SU-DHL-6 (cell line): Measurements from ENCODE around the gene NPIPA8.
"Not testable (repeated sequence)": the region's sequence is repeated elsewhere in the genome, so short reads cannot be mapped to it uniquely, and the experiment has no call there.

Source experiments
- H2AFZ ChIP-seq: fragments of 200-600 bp; sonication (generic); 2 replicates; pipeline ENCODE4 v1.6.1; 2014; ENCODE audit warnings: low read depth, mild to moderate bottlenecking, moderate library complexity, mixed read lengths, antibody characterized with exemption, low read length; ENCODE audit not compliant: severe bottlenecking
- H3F3A ChIP-seq: fragments of 200-600 bp; shearing (Covaris generic); 2 replicates; pipeline ENCODE4 v1.6.0; 2016; ENCODE audit warnings: antibody characterized with exemption, mild to moderate bottlenecking; ENCODE audit not compliant: insufficient read depth
- H3K27ac ChIP-seq: fragments of 200-600 bp; sonication (generic); 2 replicates; pipeline ENCODE4 v1.5.1; 2016; ENCODE audit warnings: low read depth, mild to moderate bottlenecking, low read length, moderate library complexity, mixed read lengths
- H3K27me3 ChIP-seq: fragments of 200-600 bp; sonication (generic), shearing (Covaris generic); 2 replicates; pipeline ENCODE4 v1.6.0; 2014; ENCODE audit warnings: mild to moderate bottlenecking, low read length
- H3K36me3 ChIP-seq: fragments of 200-600 bp; sonication (generic); 2 replicates; pipeline ENCODE4 v1.6.1; 2014; ENCODE audit warnings: mild to moderate bottlenecking, low read length, mixed read lengths
- H3K4me2 ChIP-seq: fragments of 300-600, 200-600 bp; shearing (Covaris generic), sonication (generic); 2 replicates; pipeline ENCODE4 v1.6.0; 2014; ENCODE audit warnings: low read length, low read depth, mild to moderate bottlenecking; ENCODE audit not compliant: poor library complexity, severe bottlenecking
- H3K4me3 ChIP-seq: fragments of 200-600 bp; sonication (generic); 2 replicates; pipeline ENCODE4 v1.5.1; 2014; ENCODE audit warnings: antibody characterized with exemption, low read length, mild to moderate bottlenecking, mixed read lengths; ENCODE audit not compliant: insufficient read depth, poor library complexity, severe bottlenecking
- H3K79me2 ChIP-seq: fragments of 200-600 bp; sonication (generic); 2 replicates; pipeline ENCODE4 v1.6.1; 2014; ENCODE audit warnings: mild to moderate bottlenecking, low read length, moderate library complexity; ENCODE audit not compliant: insufficient read depth
- H3K9ac ChIP-seq: fragments of 200-600 bp; sonication (generic); 2 replicates; pipeline ENCODE4 v1.7.0; 2014; ENCODE audit warnings: mild to moderate bottlenecking, low read length
- H3K9me2 ChIP-seq: fragments of 200-600 bp; sonication (generic); replicated peaks from 2 replicates; pipeline ENCODE4 v1.6.1; 2014; ENCODE audit warnings: low read length; ENCODE audit not compliant: insufficient read depth
- H3K9me3 ChIP-seq: fragments of 200-600 bp; sonication (generic); 2 replicates; pipeline ENCODE4 v1.6.1; 2014; ENCODE audit warnings: low read length, mixed read lengths; ENCODE audit not compliant: insufficient read depth
- H4K20me1 ChIP-seq: fragments of 200-600 bp; sonication (generic); 2 replicates; pipeline ENCODE4 v1.6.1; 2014; ENCODE audit warnings: low read depth, mild to moderate bottlenecking, antibody characterized with exemption, low read length, moderate library complexity, mixed read lengths

Gene NPIPA8

GRCh38 chr16:18270171-18270570 lies 66.4 kb downstream of the NPIPA8 start:
- not testable (repeated sequence) for H3F3A ChIP-seq

More at GRCh38 chr16:18270171-18270570, 66.4 kb downstream of the NPIPA8 start:
- H3K9ac ChIP-seq, H3K36me3 ChIP-seq, H2AFZ ChIP-seq, H3K27ac ChIP-seq, H3K4me2 ChIP-seq, H3K27me3 ChIP-seq, H3K79me2 ChIP-seq, H3K9me3 ChIP-seq, H3K4me3 ChIP-seq, H4K20me1 ChIP-seq, H3K9me2 ChIP-seq: not testable (repeated sequence)
